H4 (cell line): ENCODE measurements around the gene CCL17. TPM values are rescaled to one million over a fixed set of nuclear protein-coding genes. Genes with fewer than 3 reads are reported as not detected.
A peak's percentile ranks its signal among the peaks of the same experiment; 100 is the strongest.

Experiments used
- DNase-seq: peaks from one replicate; pipeline ENCODE4 v3.0.0-alpha.2; 2015; ENCODE audit warnings: low spot score
- total RNA-seq: library from RNA; depleted of rRNA; stranded (reverse); fragments of >200 nt; shearing (Covaris generic); gene quantifications from 2 replicates; pipeline ENCODE4 v1.2.3, GENCODE V29; 2014

CCL17 gene
- total RNA-seq, 1 experiment from 2014 or later: not detected

DNA sequence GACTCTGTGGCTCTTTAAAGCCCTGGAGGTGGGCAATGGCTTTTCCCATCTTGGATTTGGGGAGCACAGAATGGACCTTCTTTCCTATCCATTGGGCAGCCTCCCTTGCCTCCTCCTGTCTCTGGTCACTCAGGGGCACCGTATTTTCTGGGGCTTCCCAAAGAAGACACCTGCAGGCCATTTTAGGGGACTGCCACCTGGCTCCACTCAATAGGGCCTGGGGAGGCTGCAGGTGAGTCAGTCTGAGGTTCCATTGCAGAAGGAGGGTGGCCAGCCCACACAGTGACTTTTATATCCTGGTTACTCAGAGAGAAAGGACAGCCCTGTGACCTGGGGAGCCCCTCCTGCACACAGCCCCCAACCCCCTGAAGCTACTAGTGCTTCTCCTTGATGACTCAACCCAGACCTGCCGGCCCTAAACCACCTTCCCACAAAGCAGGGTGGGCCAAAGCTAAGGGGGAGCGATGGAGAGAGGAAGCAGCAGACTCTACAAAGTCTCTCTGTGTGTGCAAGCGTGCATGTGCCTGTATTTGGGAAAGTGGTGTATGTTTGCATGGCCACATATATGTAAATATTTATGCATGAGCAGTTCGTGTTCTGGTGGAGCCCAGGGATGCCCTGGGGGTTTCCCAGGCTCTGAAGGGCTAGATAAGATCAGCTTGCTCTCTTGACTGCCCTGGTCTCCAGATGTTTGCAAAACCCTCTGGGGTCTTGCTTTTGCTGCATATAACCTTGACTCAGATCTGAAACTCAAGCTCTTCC, 27.3 kb upstream of the CCL17 start:
- peak; percentile 81 for DNase-seq

DNA sequence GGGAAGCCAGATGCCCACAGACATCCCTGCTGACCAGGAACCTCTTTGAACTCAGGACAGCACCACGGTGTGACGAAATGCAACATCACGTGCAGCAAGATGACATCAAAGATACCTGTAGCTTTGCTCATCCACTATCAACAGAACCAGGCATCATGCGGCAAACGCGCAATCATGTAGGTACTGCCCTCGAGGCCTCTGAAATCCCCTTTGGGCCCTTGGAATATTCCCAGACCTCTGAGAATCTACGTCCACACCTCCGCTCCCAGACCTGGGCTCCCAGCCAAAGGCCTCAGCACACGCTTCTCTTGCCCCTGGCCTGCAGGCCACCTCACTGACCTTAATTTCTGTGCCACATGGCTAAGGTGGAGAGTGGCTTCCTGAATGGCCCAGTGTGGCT, 25.0 kb upstream of the CCL17 start:
- no peak for DNase-seq

DNA sequence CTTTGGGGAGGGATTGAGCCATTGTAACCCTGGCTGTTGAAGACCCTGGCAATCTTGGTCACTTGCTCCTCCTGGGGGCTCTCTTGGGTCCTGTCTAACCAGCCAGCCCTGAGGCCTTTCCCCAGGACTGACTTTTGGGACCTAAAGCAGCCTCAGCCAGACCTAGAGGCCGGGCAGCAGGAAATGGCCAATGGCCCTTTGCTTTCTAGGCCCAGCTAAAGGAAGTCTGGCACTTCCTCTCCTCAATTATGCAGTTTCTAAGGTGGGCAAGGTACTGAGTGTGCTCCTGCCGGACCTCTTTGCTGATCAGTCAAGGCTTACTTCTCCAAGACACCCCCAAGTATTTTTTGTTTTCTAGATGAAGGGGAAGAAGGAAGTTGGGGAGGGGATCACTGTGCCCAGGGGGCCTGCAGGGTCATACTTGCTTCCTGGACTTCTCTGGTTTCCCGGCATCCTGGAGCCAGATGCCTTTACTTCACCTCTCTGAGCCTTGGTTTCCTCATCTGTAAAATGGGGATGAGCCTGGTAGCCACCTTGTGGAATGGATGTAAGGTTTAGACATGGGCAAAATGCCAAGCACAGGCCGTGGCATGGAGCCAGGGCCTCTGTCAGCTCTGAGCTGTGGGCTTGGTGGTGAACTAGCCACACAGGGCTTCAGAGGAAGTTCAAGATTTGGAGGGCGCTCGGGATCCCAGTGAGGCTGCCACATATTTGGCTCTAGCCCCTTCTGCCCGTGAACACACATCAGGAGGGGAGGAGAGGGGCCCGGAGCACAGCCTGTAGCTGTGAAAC, 23.7 kb upstream of the CCL17 start:
- DNase-seq: peak; percentile 40

DNA sequence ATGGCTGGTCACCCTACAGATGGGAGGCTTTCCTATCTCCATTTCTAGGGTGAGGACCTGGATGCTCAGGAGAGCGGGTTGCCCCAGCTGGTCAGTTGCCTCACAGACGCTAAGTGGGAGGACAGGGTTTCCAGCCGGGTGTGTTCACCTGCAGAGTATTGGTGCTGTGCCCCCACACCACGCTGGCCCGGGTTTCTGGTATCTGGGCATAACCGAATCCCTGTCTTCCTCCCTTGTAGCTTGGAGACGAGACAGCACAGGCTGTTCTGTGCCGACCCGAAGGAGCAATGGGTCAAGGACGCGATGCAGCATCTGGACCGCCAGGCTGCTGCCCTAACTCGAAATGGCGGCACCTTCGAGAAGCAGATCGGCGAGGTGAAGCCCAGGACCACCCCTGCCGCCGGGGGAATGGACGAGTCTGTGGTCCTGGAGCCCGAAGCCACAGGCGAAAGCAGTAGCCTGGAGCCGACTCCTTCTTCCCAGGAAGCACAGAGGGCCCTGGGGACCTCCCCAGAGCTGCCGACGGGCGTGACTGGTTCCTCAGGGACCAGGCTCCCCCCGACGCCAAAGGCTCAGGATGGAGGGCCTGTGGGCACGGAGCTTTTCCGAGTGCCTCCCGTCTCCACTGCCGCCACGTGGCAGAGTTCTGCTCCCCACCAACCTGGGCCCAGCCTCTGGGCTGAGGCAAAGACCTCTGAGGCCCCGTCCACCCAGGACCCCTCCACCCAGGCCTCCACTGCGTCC, 22.6 kb upstream of the CCL17 start:
- no peak for DNase-seq

DNA sequence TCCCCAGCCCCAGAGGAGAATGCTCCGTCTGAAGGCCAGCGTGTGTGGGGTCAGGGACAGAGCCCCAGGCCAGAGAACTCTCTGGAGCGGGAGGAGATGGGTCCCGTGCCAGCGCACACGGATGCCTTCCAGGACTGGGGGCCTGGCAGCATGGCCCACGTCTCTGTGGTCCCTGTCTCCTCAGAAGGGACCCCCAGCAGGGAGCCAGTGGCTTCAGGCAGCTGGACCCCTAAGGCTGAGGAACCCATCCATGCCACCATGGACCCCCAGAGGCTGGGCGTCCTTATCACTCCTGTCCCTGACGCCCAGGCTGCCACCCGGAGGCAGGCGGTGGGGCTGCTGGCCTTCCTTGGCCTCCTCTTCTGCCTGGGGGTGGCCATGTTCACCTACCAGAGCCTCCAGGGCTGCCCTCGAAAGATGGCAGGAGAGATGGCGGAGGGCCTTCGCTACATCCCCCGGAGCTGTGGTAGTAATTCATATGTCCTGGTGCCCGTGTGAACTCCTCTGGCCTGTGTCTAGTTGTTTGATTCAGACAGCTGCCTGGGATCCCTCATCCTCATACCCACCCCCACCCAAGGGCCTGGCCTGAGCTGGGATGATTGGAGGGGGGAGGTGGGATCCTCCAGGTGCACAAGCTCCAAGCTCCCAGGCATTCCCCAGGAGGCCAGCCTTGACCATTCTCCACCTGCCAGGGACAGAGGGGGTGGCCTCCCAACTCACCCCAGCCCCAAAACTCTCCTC, 21.9 kb upstream of the CCL17 start:
- no peak for DNase-seq

DNA sequence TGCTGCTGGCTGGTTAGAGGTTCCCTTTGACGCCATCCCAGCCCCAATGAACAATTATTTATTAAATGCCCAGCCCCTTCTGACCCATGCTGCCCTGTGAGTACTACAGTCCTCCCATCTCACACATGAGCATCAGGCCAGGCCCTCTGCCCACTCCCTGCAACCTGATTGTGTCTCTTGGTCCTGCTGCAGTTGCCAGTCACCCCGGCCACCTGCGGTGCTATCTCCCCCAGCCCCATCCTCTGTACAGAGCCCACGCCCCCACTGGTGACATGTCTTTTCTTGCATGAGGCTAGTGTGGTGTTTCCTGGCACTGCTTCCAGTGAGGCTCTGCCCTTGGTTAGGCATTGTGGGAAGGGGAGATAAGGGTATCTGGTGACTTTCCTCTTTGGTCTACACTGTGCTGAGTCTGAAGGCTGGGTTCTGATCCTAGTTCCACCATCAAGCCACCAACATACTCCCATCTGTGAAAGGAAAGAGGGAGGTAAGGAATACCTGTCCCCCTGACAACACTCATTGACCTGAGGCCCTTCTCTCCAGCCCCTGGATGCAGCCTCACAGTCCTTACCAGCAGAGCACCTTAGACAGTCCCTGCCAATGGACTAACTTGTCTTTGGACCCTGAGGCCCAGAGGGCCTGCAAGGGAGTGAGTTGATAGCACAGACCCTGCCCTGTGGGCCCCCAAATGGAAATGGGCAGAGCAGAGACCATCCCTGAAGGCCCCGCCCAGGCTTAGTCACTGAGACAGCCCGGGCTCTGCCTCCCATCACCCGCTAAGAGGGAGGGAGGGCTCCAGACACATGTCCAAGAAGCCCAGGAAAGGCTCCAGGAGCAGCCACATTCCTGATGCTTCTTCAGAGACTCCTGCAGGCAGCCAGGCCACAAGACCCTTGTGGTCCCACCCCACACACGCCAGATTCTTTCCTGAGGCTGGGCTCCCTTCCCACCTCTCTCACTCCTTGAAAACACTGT, 21.0 kb upstream of the CCL17 start:
- peak; percentile 39 for DNase-seq

DNA sequence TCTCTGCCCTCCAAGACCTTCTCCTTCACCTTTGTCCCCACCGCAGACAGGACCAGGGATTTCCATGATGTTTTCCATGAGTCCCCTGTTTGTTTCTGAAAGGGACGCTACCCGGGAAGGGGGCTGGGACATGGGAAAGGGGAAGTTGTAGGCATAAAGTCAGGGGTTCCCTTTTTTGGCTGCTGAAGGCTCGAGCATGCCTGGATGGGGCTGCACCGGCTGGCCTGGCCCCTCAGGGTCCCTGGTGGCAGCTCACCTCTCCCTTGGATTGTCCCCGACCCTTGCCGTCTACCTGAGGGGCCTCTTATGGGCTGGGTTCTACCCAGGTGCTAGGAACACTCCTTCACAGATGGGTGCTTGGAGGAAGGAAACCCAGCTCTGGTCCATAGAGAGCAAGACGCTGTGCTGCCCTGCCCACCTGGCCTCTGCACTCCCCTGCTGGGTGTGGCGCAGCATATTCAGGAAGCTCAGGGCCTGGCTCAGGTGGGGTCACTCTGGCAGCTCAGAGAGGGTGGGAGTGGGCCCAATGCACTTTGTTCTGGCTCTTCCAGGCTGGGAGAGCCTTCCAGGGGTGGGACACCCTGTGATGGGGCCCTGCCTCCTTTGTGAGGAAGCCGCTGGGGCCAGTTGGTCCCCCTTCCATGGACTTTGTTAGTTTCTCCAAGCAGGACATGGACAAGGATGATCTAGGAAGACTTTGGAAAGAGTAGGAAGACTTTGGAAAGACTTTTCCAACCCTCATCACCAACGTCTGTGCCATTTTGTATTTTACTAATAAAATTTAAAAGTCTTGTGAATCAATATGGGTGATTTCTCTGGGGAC, 20.1 kb upstream of the CCL17 start:
- no peak for DNase-seq

DNA sequence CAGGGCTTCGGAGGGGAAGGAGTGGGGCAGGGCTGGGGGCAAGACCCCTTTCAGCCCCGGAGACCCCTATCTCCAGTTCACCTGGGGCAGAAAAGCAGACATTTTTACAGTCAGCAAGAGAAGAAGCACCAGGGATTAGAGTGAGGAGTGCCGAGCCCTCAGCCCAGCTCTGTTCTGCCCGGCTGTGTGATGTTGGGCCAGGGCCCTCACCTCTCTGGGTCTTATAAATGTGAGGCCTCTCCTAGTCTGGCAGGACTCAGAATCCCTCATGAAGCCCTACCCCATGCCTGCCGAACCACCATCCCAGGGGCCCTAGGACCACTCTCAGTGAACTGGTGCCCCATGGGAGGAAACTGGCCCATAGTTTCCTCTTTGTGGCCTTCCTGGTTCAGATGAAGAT, 19.5 kb upstream of the CCL17 start:
- DNase-seq: no peak

DNA sequence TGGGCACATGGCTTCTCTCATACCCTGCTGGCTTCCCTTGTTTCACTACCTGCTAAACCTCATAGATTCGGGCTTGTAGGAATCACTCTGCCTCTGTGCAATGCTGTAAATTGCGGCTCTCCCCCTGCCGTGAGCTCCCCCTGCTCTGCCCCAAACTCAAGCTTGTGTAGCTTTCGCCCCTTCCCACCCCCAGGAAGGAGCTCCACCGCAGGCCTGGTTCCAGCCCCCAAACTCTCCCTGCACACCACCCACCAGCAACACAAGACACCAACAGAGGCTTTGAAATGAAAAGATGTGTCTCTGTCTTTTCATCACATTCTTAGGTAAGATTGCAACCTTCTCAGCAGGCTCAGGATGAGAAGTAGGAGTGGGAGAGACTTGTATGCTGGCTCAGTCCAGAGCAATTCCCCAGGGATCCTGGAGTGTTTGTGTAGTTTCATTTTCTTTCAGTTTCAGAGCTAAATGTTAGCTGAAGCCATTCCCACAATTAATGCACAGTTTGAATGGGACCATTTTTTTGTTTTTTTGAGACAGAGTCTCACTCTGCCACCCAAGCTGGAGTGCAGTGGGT, 18.1 kb upstream of the CCL17 start:
- DNase-seq: peak; percentile 39

DNA sequence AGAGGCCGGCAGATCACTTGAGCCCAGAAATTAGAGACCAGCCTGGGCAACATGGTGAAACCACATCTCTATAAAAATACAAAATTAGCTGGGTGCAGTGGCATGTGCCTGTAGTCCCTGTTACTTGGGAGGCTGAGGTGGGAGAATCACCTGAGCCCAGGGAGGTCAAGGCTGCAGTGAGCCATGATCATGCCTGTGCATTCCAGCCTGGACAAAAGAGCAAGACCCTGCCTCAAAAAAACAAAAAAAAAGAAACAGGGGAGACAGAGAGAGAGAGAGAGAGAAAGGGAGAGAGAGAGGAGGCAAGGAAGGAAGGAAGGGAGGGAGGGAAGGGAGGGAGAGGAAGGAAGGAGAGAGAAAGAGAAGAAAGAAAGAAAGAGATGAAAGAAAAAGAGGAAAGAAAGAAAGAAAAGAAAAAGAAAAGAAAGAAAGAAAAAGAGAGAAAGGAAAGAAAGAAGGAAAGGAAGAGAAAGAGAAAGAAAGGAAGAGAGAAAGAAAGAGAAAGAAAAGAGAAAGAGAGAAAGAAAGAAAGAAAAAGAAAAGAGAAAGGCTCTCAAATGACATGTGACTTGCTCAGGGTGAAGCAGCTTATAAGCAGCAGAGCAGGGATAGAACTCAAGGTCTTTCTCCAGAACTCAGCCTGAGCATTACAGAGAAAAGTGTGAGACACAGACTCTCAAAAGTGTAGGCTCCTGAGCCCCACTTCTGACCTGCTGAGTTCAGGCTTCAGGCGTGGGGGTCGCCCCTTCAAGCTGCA, 16.8 kb upstream of the CCL17 start:
- no peak for DNase-seq

DNA sequence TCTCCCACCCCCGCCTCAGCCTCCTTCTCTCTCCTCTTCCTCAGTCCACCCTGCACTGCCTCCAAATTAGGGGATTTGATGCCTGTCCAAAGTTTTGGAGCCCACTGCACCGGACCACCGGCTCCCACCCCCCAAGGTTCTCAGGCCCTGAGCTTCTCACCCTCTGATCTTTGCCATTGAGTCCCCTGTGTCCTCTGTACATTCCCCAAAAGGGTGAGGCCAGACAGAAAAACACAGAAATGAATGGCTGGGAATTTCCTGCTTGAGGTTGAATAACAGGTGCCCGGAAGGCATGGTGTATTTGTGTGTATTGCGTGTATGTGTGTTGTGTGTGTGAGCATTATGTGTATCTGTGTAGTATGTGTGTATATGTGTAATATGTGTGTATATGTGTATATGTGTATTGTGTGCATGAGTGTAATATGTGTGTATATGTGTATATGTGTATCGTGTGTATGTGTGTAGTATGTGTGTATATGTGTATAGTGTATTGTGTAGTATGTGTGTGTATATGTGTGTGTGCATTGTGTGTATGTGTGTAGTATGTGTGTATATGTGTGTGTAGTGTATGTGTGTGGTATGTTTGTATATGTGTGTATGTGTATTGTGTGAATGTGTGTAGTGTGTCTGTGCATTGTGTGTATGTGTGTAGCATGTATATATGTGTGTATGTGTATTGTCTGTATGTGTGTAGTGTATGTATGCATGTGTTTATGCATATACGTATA, 16.0 kb upstream of the CCL17 start:
- DNase-seq: no peak

DNA sequence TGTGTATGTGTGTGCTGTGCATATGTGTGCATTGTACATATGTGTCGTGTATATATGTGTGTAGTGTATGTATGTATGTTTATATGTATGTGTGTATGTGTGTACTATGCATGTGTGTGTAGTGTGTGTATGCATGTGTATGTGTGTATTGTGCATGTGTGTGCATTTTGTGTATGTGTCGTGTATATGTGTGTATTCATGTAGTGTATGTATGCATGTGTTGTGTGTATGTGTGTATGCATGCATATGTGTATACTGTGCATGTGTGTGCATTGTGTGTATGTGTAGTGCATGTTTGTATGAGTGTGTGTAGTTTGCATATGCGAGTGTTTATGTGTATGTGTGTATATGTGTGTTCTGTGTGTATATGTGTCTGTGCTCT, 15.5 kb upstream of the CCL17 start:
- DNase-seq: no peak

DNA sequence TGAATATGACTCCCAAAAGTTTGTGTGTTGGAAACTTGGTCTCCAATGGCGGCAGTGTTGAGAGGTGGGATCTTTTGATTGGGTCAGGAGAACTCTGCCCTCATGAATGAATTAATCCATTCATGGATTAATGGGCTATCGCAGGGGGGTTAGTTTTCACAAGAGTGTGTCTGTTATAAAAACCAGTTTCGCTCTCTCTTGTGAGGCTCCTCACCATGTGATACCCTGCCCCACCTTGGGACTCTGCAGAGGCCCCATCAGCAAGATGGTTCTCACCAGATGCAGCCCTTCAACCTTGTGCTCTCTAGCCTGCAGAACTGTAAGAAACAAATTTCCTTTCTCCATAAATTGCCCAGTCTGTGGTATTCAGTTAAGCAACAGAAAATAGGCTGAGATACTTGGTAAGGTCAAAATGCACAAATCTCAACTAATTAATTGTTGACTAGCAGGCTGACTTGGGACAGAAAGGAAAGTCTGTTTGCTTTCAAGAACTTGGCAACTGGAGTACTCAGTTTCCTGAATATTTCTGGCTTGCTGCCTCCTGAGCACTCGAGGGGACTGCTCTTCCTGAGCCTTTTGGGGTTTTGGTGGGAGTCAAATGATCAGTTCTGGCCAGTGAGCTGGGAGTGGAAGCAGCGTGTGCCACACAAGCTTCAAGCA, 13.8 kb upstream of the CCL17 start:
- DNase-seq: no peak

DNA sequence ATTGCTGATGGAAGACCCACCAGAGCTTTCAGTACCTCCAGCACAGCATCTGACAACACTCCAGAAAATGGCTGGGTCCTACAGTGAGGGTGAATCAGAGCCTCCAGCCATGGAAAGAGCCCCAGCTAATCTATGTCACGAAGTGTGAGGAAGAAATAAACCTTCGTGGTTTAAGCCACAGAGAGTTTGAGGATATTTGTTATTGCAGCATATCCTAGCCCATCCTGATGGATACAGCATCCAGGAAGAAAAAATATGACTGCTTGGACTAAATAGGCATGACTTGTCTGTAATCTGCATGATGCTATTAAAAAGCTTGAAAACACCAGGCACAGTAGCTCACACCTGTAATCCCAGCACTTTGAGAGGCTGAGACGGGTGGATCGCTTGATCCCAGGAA, 13.3 kb upstream of the CCL17 start:
- no peak for DNase-seq

DNA sequence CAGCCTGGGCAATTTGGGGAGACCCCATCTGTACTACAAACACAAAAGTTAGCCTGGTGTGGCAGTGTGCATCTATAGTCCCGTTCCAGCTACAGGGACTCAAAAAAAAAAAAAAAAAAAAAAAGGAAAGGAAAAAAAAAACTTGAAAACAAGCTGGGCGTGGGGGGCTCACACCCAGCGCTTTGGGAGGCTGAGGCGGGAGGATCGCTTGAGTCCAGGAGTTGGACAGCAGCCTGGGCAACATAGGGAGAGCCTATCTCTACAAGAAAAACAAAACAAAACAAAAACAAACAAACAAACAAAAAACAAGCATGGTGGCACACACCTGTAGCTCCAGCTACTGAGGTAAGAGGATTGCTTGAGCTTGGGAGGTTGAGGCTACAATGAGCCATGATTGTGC, 12.9 kb upstream of the CCL17 start:
- no peak for DNase-seq

DNA sequence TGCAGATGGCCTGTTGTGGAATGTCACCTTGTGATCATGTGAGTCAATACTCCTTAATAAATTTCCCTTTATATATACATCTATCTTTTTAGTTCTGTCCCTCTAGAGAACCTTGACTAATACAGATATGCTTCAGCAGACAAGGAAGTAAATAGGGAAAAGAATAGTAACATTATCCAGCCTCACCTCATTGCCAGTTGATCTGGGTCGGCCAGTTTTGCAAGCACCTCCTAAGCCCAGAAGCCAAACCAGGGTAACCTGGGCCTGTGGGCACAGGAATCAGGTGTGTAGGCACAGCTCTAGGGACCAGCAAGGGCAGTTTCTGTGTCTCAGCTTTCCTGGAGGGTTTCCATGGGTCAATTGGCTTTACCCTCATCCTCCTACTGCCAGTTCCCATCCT, 11.9 kb upstream of the CCL17 start:
- DNase-seq: no peak

DNA sequence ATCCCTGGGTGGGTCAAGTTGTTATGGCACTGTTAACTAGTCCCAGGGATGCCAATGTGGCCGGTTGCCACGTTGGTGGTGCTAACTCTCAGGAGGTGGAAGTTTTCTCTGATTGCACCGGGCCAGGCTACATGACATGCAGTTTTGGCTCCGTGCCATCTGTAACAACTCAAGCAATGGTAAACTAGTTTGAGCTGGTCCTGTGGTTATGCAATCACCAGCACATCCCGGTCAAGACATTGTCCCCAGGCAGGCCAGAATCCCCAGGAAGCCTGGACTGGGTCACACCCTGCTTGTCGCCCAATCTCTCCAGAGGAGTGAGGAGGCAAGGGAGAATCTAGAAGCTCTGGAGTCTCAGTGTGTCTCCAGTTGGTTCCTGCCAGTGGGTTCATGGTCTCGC, 10.1 kb upstream of the CCL17 start:
- DNase-seq: peak; percentile 50

DNA sequence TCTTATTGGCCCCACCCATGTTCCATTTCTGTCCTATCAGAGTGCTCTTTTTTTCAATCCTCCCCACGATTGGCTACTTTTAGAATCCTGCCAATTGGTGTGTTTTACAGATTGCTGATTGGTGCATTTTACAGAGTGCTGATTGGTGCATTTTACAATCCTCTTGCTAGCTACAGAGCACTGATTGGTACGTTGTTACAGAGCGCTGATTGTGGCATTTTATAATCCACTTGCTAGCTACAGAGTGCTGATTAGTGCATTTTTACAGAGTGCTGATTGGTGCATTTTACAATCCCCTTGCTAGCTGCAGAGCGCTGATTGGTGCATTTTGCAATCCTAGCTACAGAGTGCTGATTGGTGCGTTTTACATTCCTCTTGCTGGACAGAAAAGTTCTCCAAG, 9.5 kb upstream of the CCL17 start:
- no peak for DNase-seq
